GM10847 (cell line): ENCODE measurements around the gene BMAL1.

ENCODE experiments used
- POLR2A ChIP-seq: IDR thresholded peaks from 2 replicates; pipeline ENCODE4 v1.6.1; 2011; ENCODE audit not compliant: insufficient read length; ENCODE audit errors: extremely low read depth

BMAL1 gene

DNA sequence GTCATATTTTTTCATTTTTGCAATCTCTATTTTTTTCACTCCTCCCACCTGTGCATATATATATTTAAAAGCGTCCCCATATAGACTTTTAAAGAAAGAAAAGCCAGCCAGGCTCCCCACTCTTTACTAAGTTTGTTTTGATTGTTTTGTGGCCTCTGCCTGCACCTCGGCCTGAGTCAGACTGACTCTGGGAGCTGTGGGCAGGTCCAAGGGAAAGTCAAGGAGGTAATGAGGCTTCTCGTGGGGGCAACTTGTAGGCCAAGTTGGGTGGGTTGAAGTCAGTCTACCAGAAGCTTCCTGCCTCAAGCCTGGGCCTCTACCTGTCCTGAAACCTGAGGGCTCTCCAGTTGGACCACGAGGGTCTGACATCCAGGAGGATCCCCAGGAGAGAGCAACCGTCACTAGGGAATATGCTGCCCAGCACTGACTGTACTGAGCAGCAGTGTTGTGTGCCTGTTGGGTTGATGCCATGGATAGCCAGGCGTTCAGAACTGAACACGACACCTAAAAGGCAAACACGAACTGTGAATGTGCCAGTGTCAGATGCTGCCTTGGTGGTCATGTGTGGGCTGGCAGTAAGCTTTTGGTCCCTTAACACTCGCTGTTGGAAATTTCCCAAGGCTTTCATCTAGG, 58.8 kb downstream of the BMAL1 start:
- no peak for TF ChIP-seq POLR2A

DNA sequence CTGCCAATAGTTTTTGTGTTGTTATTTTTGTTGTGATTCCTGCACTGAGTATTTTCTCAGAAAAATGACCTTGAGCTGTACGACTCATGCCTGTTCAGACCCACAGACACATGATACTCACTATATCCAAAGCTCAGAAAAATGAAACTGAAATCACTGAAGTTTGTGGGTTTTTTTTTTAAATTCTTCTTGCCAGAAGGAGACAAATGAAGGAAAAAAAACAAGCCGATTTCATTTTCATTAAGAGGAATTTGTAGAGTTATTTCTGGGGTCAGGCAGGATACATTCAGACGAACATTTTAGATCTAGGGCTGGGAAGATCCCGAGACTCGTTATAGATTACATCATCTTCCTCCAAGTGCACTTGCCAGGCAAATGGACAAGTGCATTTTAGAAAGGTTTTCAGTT, 60.4 kb downstream of the BMAL1 start:
- TF ChIP-seq POLR2A, result no peak

DNA sequence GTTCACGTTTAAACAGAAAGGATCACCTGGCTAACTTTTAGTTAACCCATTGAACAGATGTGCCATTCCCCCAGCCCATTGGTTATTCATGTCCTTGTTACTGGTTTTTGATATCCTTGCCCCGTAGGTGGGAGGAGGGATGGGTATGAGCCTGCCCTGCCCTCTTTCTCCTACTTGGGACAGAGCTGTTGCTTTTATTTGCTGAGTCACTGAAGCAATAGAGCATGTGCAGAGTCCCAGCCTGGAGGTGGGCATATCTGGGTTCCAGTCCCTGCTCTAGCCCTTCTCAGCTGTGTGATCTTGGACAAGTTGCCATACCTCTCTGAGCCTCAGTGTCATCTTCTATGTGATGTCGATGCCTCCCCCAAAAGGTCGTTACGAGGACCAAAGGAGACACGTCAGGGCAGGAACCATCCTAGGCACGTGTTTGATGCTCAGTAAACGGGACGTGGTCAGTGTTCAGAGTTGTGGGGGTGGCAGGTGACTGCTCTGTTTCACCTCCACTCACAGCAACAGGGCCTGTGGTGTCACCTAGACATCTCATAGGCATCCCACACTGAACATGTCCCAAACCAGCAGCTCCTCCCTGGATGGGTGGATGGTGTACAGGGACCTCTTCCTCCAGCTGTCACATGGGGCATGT, 61.0 kb downstream of the BMAL1 start:
- no peak for TF ChIP-seq POLR2A

DNA sequence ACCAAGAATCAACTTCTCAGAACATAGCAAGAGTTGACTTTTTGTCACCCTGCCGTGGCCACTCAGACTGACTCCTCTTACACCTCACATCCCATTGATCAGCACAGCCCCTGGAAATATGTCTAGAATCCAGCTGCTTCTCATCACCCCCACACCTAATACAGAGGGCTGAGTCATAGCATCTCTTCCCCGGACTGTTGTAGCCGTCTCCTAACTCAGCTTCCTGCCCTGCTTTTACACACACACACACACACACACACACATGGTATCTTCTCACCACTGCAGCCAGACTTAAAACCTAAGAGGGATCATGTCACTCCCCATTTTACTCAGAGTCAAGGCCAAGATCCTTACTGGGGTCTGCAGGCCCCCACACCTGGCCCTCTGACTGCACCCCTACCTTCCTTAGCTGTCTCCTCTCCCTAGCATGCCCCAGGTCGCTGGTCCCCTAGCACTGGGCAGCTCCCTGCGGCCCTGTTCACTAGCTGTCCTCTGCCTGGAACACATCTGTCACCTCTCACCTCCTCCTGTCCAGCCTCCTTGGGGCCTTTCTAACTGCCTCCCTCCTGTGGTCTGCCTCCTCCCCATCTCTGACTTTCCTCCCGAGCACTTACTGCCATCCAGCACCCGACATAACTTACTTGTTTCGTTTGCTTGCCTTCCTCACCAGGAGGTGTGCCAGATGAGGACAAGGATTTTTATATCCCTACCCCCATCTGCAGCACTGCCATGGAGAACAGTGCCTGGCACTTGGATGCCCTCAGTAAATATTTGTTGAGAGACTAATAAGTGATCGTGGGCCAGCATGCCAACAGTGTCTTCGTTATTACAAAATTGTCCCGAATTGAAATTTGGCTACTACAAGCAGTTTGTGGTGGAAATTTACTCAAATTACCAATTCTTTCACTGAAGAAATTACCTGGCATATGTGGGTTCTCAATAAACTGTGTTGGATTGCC, 61.9 kb downstream of the BMAL1 start:
- no peak for TF ChIP-seq POLR2A

DNA sequence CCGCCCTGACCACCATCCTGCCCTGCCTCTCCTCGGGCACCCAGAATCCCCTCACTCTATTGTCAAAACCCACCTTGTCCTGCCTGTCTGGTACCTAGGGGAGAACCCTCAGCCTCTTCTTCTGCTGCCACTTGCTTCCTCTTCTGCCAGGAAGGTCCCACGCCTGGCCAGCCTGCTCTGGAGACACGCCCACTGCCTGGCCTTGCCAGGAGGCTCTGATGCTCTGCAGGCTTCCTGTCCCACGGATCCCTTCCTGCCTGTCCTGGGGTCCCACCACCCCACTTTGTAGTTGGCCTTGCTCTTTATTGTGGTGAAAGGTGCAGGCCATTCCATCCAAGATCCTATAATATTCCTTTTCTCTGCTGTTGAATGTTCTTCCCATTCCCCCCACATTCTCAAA, 63.4 kb downstream of the BMAL1 start:
- no peak for TF ChIP-seq POLR2A

DNA sequence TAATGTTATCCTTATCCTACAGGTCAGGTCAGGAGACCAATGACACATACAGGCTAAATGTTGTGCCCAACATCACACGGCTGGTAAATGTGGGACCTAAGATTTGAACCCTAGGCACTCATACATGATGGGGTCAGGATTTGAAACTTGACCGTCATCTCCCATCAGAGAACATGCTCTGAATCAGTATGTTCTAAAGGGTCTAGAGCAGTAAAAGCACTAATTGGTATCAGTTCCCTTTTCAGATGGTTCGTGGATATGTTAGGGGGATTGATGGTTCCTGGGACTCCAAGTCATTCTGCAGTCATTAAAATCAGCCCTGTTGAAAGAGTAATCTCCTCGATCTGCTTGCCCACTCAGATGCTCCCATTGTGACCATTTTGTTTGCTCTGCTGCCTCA, 65.5 kb downstream of the BMAL1 start:
- TF ChIP-seq POLR2A, result no peak

DNA sequence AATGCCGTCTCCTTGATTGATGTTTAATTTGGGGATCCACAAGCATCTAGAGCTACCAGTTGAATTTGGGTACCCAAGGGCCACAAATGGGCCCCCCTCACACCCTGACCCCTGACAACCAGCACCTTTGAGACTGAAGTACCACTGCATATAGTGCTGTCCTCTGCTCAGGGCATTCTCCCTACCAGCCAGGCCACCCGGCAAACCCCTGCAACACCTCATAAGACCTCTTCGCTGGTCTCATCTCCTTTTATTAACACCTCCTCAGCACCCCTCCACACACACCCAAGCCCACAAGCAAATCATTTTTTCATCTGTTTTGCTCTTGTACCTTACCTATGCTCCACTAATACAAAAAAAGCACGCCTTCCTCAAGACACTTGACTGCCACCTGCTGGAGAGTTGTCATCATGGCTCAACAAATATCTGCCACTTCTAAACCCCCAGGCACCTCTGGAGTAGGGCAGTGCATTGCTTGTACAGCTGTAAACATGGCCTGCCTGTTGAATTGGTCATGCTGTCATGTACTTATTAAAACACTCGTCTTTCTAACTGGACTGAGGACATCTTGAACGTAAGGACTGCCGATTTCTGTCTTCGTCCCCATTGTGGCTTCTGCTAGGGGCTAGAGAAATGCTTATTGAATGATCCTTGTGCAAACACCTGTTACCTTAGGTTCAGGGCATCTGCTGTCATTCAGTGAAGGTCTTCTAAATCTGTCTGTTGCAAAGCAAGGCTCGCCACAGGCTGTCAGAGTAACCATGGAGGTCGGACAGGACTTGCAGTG, 66.5 kb downstream of the BMAL1 start:
- no peak for TF ChIP-seq POLR2A

DNA sequence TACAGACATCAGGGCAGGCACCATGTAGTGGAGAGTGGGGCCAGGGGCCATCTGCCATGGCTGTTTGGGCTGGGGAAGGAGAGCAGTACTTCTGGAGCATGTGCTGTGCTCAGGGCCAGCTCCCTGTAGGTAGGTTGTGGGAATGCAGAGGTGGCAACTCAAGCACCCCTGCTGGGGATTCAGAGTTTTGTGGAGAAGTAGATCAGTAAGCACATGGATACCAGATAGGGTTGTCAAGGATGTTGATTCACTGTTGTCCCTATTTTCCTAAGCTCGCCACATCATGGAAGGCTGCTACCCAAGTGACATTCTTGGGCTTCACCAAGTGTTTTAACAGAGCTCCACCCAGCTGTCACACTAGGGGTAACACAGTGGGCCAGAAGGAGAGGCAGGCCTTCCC, 67.2 kb downstream of the BMAL1 start:
- TF ChIP-seq POLR2A, result no peak

DNA sequence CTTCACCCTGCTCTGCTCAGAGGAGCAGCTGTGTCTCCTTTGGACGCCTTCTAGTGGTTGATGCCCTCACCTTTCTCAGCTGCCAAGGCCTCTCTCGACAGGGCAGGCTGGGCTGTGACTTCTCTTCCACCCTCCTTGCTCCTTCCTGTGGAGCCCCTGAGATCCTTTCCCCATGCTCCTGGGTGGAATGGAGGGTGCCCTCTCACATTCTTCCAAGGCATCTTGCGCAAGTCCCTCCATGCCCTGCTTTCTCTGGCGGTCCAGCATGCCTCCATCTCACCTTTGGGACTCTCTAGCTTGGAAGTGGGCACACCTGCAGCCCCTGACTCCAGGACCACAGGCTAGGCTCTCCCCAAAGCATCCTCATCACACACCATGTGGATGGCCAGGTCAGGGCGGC, 68.9 kb downstream of the BMAL1 start:
- TF ChIP-seq POLR2A, result no peak

DNA sequence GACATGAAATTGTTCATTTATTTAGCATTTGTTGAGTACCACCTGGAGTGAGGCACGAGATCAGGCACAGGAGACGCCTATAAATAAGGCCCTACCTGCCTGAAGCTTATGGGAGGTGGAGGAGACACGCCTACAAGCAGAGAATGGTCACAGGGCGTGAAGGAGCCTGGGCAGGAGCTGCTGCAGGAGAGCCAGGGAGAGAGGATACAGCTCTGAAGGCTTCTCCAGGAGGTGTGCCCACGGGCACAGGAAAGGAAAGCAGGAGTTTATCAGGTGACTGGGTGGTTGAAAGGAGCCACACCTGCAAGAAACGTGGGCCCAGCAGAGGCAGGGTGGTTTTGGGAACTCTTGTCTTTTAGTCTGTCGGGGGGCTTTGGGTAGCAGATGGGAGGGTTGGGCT, 70.3 kb downstream of the BMAL1 start:
- TF ChIP-seq POLR2A, result no peak

DNA sequence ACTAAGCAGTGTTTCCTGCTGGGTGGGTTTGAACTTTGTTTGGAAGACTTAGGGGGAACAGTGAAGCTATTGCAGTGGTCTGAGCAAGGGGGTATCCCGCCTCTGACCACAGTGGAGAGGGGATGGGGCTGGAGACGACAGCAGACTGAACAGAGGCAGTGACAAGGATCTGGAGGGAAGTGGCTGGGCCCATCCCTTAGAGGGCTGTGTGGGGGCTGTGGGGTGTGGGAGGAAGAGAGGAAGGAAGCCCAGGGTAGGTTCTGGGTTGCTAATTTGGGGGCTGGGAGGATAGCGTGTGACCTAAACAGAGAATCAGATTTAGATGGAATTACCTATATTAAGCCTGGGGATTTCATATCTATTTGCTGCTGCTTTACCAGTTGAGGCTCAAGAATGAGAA, 70.7 kb downstream of the BMAL1 start:
- no peak for TF ChIP-seq POLR2A

DNA sequence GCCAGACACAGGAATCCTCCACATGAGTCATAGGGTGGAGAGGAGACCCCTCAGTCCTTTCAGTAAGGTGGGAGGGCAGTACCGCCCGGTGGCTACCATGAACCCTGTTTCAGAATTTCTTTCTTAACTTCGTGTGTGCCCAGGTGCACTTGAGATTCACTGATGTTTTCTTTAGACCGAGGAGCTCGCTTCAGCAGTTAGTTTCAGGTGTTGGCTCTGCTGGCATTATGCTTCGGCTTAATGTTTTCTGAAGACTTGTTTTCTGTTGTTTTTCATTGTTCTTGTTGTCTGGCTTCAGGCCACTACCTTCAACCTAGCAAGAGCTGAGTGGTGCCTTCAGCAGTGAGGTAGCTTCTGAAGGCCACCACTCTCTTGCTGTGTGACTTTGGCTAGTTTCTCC, 71.5 kb downstream of the BMAL1 start:
- no peak for TF ChIP-seq POLR2A

DNA sequence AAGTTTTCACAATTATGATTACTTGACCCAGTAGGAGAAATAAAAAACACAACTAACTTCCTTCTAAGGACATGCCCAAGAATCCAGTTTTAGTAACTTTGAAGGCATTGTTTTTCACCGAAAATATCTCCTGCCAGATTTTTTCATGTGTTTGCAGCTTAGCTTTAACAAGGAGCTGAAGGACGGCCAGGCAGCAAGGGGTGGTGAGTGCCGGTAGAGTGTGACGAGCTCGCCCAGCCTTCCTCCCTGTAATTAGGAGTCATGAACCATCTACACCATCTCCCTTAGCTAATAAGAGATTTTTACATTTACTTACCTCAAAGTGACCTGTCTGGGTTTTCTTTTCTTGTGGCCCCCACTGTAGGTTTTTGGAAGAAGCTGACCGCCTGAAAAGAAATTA, 72.0 kb downstream of the BMAL1 start:
- no peak for TF ChIP-seq POLR2A

DNA sequence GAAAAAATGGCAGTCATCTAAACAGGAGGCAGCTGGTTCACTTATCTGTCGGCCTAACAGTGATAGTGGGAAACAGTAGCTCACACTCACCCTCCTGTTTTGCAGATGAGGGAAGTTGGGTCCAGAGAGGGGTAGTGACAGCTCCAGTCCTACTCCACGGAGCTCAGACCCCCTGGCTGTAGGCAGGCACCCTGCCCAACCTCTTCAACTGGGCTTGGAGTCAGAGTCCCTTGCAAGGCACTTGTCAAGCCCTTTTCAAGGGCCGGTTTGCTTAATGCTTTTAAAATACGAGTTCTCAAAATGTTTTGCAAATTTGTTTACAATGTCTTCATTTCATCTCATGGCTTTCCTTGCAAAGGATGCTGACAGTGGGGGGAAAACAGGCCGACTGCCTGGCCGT, 75.1 kb downstream of the BMAL1 start:
- TF ChIP-seq POLR2A, result no peak

DNA sequence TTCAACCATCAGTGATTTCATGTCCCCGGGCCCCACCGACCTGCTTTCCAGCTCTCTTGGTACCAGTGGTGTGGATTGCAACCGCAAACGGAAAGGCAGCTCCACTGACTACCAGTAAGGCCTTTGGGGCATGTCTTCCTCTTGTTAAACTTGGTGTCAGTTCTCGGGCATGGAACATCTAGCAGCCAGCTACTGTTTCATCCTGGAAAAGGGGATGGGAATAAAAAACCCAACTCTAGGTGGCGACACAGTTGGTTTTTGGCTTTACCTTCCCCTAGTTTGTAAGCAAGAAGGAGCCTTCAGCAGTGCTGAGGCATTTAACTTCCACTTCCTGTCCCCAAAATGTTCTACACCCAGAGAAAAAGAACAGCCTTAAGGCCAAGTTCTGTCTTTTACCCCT, 76.7 kb downstream of the BMAL1 start:
- no peak for TF ChIP-seq POLR2A

DNA sequence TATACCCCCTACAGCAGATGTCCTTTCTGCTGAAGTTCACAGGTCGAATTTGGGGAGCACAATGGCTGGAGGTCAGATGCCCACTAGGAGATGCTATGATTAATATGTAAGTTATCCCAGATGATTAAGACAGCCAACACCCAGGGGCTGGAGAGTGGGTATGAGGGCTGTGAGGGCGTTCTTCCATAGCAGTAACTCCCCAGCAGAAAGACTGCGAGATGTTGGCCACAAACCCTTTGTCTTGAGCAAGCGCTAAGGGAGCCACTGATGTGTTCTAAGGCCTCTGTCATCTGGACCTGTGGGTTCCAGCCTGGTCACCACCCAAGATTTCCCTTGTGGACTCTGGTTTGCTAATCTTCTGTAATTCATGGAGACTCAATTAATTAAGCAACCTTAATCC, 77.6 kb downstream of the BMAL1 start:
- no peak for TF ChIP-seq POLR2A

DNA sequence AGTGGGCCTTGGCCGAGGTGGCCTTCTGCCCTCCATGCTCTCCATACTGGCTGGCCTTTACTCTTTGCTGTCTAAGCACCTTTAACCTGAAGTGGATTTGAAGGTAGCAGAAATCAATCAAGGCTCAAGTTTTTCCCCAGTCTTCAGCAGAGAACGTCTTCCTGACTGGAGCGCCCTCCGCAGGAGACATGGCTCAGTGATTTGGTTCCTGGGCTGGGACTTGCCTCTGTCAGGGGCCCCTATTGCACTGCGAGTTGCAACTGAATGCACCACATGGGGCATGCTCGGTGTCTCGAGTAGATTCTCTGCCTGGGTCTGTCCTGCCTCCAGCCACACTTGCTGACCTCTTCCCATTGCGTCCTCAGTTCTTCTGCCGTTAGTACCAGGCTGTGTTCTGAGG, 79.6 kb downstream of the BMAL1 start:
- no peak for TF ChIP-seq POLR2A
